DOHH2 (cell line): Measurements from ENCODE around the gene LAPTM5.

ENCODE experiments used
- EZH2phosphoT487 ChIP-seq: fragments of 200-600 bp; sonication (generic); IDR thresholded peaks from 2 replicates; pipeline ENCODE4 v1.6.1; 2017; ENCODE audit warnings: borderline replicate concordance, mild to moderate bottlenecking, antibody characterized with exemption, low read length, moderate library complexity, mixed read lengths
- TF ChIP-seq, protein P1 (sequence below): fragments of 200-600 bp; sonication (generic); IDR thresholded peaks from one replicate; pipeline ENCODE4 v1.5.1; 2014; ENCODE audit warnings: antibody characterized with exemption, mild to moderate bottlenecking, low read depth, low read length; ENCODE audit not compliant: poor library complexity, severe bottlenecking

- TF ChIP-seq, protein P1, sequence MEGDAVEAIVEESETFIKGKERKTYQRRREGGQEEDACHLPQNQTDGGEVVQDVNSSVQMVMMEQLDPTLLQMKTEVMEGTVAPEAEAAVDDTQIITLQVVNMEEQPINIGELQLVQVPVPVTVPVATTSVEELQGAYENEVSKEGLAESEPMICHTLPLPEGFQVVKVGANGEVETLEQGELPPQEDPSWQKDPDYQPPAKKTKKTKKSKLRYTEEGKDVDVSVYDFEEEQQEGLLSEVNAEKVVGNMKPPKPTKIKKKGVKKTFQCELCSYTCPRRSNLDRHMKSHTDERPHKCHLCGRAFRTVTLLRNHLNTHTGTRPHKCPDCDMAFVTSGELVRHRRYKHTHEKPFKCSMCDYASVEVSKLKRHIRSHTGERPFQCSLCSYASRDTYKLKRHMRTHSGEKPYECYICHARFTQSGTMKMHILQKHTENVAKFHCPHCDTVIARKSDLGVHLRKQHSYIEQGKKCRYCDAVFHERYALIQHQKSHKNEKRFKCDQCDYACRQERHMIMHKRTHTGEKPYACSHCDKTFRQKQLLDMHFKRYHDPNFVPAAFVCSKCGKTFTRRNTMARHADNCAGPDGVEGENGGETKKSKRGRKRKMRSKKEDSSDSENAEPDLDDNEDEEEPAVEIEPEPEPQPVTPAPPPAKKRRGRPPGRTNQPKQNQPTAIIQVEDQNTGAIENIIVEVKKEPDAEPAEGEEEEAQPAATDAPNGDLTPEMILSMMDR, result no peak
- TF ChIP-seq EZH2phosphoT487, result no peak
Measured at GRCh38 chr1:30799233-30799511, 41.6 kb upstream of the LAPTM5 start.
